ENCODE results near the gene POLD4.
A peak's percentile ranks its signal among the peaks of the same experiment; 100 is the strongest.

POLD4 gene

GRCh38 chr11:67370351-67371076, 17.2 kb upstream of the POLD4 start:
- no peak for DNase-seq

GRCh38 chr11:67369801-67370284, 16.5 kb upstream of the POLD4 start:
- DNase-seq = no peak

- no peak for DNase-seq
Observed at GRCh38 chr11:67369275-67369674, 15.9 kb upstream of the POLD4 start.

- no peak for DNase-seq
Observed at GRCh38 chr11:67368621-67369020, 15.3 kb upstream of the POLD4 start.

- DNase-seq = no peak
Observed at GRCh38 chr11:67367761-67368227, 14.4 kb upstream of the POLD4 start.

- no peak for DNase-seq
Observed at GRCh38 chr11:67366961-67367760, 13.8 kb upstream of the POLD4 start.

GRCh38 chr11:67366546-67366945, 13.2 kb upstream of the POLD4 start:
- no peak for DNase-seq

- DNase-seq = no peak
Observed at GRCh38 chr11:67365736-67366444, 12.5 kb upstream of the POLD4 start.

- no peak for DNase-seq
Observed at GRCh38 chr11:67364783-67365722, 11.7 kb upstream of the POLD4 start.

GRCh38 chr11:67364169-67364568, 10.8 kb upstream of the POLD4 start:
- no peak for DNase-seq

GRCh38 chr11:67357831-67358670, 4.7 kb upstream of the POLD4 start:
- DNase-seq = no peak

- peak; percentile 66 for DNase-seq
Observed at GRCh38 chr11:67356864-67357561, 3.7 kb upstream of the POLD4 start.

GRCh38 chr11:67356387-67356863, 3.1 kb upstream of the POLD4 start:
- DNase-seq = no peak

- DNase-seq = no peak
Observed at GRCh38 chr11:67355794-67356386, 2.5 kb upstream of the POLD4 start.

- DNase-seq = no peak
Observed at GRCh38 chr11:67355023-67355793, 1.9 kb upstream of the POLD4 start.

- DNase-seq = no peak
Observed at GRCh38 chr11:67354075-67355022, 1.0 kb upstream of the POLD4 start.

- no peak for DNase-seq
Observed at GRCh38 chr11:67352546-67353316, 615 bp downstream of the POLD4 start.

Measured in central memory CD4-positive, alpha-beta T cell (primary cell).